HG03342 (cell line): ENCODE measurements around the gene BEGAIN.

Experiments
- ATAC-seq: cut with Tn5 transposase; IDR thresholded peaks from one replicate; pipeline ENCODE4 v1.9.1; 2021; ENCODE audit warnings: mild to moderate bottlenecking, moderate library complexity; ENCODE audit not compliant: unreplicated experiment

BEGAIN gene

GRCh38 chr14:100602621-100603230 lies 15.5 kb upstream of the BEGAIN start:
- no peak for ATAC-seq

- ATAC-seq = no peak
These were observed 14.7 kb upstream of the BEGAIN start for GRCh38 chr14:100601914-100602313.

GRCh38 chr14:100601064-100601463 lies 13.8 kb upstream of the BEGAIN start:
- no peak for ATAC-seq

GRCh38 chr14:100599981-100600380 lies 12.8 kb upstream of the BEGAIN start:
- ATAC-seq = no peak

- ATAC-seq = no peak
These were observed 7.4 kb upstream of the BEGAIN start for GRCh38 chr14:100594625-100594951.

GRCh38 chr14:100593751-100594624 lies 6.8 kb upstream of the BEGAIN start:
- ATAC-seq = no peak

GRCh38 chr14:100592972-100593371 lies 5.8 kb upstream of the BEGAIN start:
- ATAC-seq = no peak

- ATAC-seq = no peak
These were observed 5.3 kb upstream of the BEGAIN start for GRCh38 chr14:100592461-100592891.

- ATAC-seq = no peak
These were observed 4.5 kb upstream of the BEGAIN start for GRCh38 chr14:100591453-100592371.

- ATAC-seq = no peak
These were observed 3.7 kb upstream of the BEGAIN start for GRCh38 chr14:100590726-100591452.

- no peak for ATAC-seq
These were observed 2.7 kb upstream of the BEGAIN start for GRCh38 chr14:100589760-100590469.

GRCh38 chr14:100589071-100589759 lies 2.0 kb upstream of the BEGAIN start:
- ATAC-seq = no peak

- ATAC-seq = no peak
These were observed 1.5 kb upstream of the BEGAIN start for GRCh38 chr14:100588671-100589070.

GRCh38 chr14:100587763-100588411 lies 670 bp upstream of the BEGAIN start:
- ATAC-seq = no peak

GRCh38 chr14:100586403-100587085 lies 673 bp downstream of the BEGAIN start:
- ATAC-seq = no peak

GRCh38 chr14:100586153-100586402 lies 1.1 kb downstream of the BEGAIN start:
- no peak for ATAC-seq

GRCh38 chr14:100585448-100586152 lies 1.6 kb downstream of the BEGAIN start:
- no peak for ATAC-seq
